ENCODE results near the gene RGR.
A peak's percentile ranks its signal among the peaks of the same experiment; 100 is the strongest.

Gene RGR

DNA sequence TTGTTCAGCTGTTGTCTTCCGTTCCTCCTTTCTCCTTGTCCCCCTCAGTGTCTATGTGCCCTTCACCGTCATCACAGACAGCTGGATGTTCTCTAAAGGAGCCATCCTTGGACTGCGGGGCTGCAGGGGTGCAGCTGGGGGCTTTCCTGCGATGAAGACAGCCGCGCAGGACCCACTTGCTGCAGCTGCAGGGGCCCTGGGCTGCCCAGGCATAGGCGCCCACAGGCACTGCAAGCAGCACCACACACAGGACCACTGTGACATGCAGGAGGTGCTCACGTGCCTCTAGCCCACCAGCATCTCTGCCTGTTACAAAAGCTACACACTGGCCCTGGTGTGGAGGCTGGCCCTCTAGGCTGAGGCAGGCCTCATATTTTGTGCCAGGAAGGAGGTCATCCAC is 22.9 kb upstream of the RGR start:
- DNase-seq (ENCODE audit: low spot score), result no peak

GRCh38 chr10:84224411-84225028 is 20.3 kb upstream of the RGR start:
- no peak for DNase-seq (ENCODE audit: low spot score)

DNA sequence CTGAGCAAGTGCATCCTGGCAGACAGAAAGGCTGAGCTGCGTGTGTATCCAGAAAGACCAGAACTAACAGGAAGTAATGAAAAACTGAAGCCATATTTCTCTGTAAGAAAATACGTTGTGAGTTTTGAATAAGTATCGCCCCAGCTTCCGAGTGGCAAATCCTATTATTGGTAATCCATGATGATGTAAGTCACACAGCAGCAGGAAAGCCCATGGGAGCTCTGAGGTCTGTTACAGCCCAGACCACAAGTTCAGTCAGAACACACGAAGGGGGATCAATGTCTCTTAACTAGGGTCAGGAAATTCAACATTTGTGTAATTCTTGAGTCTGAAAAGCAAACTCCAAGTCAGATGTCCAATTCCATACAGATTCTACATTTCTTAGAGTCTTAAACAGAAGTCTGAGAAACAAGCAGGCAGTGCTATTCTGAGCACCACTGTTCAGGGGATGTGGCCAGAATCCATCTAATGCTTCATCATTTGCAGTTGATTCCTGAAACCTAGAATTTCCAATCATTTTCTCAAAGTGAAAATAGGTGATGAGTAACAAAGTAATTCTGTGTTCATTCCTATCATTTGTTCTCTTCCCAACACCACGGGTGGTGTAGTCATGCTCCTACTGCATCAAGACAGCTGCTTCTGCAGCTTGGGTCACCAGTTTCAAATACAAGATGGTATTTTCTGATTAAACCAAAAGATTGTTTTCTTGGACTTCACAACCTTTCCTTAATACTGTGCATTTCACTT is 19.3 kb upstream of the RGR start, which contains the start of gene LRIT2:
TSS of gene LRIT2 (minus strand) at position 118 of the 747 bp plus-strand sequence. CDS start at position 94, 24 bp downstream.
- DNase-seq (ENCODE audit: low spot score), result no peak

DNA sequence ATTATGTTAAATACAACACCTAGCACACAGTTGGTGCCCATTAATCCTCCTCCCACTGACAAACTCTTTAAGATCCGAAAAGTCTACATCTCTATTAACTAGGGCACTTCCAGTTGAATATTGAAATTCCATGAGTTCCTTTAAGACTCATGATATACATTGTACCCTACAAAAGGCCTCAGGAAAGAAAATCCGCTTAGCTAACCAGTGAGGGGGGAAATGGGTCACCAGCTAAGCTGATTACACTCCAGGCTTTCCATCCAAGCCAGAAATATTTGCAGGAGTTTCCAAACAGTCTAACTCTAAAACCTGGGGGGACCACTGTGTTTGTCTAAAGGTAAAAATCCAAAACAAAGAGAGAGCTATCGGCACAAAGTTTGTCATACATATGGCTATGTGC is 18.2 kb upstream of the RGR start:
- DNase-seq (ENCODE audit: low spot score), result no peak

DNA sequence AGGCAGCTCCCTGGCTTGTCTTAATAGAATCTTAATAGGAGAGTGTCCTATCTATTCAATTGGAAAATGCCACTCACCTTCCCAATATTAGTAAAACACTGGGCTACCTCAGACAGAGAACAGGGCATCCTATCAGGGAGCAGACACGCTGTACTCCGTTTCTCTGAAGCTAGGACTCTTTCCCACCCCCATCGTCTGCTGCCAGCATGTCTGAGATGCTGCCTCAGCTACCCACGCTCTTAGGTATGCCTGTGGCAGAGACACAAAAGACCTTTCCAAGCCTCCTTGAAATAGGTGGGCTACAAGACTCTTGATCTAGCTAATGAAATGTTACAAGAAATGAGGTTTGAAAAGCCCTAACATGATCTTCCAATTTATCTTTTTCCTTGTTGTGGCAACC is 17.0 kb upstream of the RGR start:
- no peak for DNase-seq (ENCODE audit: low spot score)

DNA sequence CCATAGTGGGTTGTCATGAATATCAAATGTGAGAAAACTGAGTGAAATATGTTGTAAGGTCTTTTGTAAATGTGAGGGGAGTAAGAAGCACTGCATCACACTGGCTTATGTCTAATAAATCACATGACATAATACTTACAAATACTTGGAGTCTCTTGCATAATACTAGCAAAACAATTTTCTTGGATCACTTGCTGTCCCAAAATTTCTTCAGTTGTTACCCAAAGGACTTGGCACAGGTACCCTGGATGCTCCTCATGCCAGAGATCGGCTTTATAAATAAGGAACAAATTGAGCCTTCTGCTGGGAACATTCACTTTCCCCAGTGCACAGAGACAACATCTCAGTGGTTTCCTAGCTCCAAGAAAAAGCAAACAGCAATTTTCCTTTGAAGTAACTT is 14.5 kb upstream of the RGR start:
- DNase-seq (ENCODE audit: low spot score), result no peak

DNA sequence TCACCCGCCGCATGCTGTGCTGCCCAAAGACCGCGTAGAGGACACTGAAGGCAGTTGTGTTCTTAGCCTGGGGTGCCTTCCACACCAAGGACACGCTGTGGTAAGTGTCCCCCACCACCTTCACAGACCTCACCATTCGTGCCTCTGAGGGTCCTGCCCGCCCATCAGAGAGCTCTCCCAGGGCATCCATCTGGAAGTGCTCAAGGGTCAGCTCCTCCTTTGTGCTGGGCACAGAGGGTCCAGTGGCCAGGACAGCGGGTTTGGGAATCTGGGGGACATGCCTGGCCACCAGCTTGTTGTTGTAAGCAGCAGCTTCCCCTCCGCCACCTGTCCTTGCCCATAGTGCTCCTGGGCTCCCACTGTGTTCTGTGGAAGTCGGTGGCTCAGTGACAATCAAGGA is 12.5 kb upstream of the RGR start:
- no peak for DNase-seq (ENCODE audit: low spot score)

- DNase-seq (ENCODE audit: low spot score), result no peak
These were observed 10.9 kb upstream of the RGR start for GRCh38 chr10:84233940-84234339.

GRCh38 chr10:84234479-84234878 is 10.4 kb upstream of the RGR start:
- DNase-seq (ENCODE audit: low spot score), result no peak

DNA sequence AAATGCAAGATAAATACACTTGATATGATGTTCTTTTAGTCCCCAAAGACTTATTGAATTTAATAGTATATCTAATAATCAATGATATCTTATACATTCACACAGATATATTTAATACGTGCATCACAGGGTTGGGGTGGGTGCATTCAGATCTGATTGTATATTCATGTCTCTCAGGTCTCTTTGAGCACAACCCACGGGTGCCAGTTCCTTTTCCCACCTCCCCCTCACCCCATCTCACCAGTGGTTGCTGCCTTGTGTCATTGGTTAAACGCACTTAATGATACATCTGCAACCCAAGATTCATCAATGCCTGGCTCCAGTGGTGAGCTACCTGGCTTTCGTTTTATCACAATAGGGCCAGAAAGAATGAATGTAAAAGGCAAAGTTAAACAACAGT is 9.8 kb upstream of the RGR start:
- DNase-seq (ENCODE audit: low spot score), result no peak

DNA sequence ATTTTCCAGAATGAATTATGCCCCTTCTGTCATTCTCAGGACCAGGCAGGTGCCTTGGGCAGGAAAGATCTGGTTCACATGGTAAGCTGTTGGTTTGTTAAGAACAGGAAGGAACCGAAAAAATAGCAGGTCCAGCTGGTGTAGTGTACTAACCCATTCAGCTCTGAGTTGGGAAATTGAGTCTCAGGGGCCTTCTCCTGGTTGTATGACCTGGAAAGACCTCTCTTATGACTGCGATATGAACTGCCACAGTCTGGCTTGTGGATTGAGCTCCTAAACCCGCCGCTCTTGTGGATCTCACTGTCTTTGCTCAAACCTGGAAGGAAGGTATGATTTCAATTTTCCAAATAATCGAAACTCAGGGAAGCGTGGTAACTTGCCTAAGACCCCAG is 8.1 kb upstream of the RGR start:
- no peak for DNase-seq (ENCODE audit: low spot score)

DNA sequence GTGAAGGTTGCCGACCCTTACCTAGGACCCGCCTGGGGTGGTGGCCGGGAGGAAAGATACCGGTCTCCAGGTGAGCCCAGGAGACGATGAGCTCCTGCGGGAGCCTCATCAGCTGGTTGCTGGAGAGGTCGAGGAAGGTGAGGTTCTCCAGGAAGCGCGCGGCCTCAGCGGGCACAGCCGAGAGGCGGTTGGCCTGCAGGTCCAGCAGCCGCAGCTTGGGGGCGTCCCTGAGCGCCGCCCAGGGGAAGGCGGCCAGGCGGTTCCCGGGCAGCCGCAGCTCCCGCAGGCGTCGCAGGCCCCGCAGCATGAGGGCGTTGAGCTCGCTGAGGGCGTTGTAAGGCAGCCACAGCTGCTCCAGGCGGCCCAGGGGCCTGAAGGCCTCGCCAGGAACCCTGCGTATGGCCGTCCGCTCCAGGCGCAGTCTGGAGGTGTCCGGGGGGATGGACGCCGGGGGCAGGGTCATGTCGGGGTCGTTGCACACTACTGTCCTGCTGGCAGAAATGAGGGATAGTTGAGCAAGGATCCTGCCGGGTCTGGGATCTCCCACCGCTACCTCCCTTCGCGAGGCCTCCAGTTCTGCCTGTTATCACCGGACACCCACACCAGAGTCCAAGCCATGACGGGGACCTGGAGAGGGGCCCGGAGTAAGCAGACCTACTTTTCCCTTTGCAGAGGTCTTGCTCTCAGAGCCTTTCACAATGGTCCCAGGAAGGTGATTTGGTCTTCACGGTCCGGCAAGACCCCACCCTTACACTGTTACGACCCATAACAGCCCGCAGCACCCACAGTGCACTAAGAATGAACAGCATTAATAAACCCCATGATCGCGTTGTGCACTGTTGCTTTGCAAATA is 7.4 kb upstream of the RGR start:
- DNase-seq (ENCODE audit: low spot score), result peak; percentile 78

DNA sequence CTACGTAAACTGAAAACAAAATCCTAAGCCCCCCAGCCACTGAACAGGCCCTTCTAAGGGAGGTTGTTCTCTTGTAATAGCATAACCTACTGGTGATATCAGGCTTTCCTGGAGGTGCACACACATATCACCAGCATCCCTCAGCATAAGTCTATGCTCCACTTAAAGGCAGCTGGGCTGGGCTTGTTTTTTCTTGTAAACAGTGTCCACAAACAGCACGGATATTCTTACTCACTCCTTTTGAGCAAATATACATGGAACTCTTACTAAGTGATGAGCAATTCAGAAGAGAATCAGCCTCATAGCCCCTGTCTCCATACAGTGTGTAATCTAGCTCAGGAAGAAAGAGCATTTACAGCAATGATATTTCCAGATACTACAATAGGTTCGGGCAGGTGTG is 5.9 kb upstream of the RGR start:
- no peak for DNase-seq (ENCODE audit: low spot score)

DNA sequence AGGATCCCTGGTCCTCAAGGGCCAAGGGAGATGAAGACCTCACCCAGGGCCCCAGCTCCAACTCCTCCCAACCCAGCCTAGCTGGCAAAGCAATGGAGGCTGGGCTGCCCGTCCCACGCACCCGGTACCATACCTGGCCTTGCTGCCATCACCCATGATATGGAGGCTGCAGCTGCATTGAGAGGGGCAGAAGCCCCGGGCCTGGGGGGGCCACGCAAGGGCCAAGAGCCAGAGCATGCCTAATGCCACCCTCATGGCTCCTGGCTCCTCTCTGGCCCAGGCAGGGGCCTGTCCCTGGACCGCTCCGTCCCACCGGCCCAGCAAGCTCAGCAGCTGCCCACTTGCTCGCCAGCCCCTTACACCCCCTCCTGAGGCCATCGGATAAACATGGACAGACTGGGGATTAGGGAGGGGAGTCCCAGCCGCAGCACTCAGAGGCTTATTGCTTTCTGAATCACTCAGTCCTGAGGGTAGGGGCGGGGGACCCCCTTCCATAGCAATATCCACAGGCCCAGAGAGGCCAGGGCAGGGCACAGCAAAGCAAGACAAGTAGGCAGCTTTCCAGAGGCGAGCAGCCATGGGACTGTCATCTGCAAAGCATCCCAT is 3.6 kb upstream of the RGR start, which contains the start of gene LRIT1:
TSS of gene LRIT1 (minus strand) at position 362 of the 606 bp plus-strand sequence. CDS start at position 255, 107 bp downstream.
- DNase-seq (ENCODE audit: low spot score), result no peak

DNA sequence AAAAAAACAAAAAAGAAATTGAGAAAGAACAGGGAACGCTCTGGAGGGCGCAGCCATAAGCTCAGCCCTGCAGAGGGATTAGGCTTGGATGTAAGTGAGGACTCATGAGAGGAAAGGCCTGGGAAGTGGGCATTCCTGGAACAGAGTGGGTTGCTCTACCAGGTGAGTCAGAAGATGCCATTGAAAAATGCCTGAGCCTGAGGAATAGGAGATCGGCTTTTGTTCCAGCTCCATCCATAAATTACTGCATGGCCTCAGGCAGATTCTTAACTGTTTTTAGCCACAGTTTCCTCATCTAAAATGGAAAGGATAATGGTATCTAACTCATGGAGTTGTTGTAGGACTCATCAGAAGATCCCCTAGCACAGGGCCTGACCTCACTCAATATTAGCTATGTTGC is 1.1 kb upstream of the RGR start:
- no peak for DNase-seq (ENCODE audit: low spot score)

DNA sequence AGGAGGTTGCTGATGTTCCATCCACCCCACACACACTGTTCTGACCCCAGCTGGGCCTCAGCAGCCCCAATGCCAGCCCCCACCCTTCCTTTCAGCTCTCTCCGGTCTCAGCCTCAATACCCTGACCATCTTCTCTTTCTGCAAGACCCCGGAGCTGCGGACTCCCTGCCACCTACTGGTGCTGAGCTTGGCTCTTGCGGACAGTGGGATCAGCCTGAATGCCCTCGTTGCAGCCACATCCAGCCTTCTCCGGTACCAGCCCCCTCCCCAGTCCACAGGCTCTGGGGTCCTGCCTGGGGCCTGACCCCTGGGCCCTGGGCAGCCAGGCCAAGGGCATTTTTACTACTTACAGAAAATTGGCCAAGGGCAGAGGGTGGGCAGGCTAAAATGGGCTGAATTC is 2.6 kb downstream of the RGR start:
- DNase-seq (ENCODE audit: low spot score), result no peak

- DNase-seq (ENCODE audit: low spot score), result no peak
These were observed 3.9 kb downstream of the RGR start for GRCh38 chr10:84248794-84249193.

- peak; percentile 28 for DNase-seq (ENCODE audit: low spot score)
These were observed 10.0 kb downstream of the RGR start for GRCh38 chr10:84254552-84255478.

DNA sequence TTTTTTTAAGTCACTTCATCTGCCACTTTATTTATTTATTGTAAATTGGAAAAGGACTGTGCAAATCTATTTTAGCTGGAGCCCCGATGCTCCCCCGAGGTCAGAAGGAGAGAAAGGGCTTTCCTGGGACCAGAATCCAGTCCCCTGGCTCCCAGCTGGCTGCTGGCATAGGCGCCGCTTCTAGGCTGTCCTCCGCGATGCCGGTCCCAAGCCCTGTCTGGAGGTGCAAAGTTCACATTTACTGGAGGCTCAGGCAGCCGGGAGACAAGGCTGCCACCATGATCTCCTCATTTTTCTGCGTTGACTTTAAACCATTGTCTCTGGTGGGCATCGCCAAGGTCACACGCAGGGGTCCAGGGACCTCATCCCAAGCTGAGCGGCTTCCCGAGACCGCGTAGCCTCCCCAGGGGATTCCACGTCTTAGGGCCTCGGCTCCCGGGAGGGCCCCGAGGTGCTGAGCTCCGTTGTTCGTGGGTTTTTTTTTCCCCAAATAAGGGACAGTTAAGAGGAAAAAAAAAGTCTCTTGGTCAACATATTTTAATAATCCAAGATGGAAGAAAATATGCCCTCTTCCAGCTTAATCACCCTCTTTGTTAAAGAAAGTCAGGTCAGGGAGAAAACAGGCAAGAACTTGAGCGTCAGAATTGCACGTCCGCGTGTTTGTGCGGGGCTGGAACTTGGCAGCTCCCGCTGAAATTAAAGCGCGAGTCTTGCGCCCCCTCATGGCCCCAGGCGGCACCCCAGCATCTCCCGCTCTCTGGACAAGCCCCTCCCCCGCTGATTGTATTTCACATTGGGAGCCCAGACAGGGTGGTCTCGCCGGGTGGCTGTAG is 11.9 kb downstream of the RGR start:
- DNase-seq (ENCODE audit: low spot score), result peak; percentile 84

- DNase-seq (ENCODE audit: low spot score), result no peak
These were observed 12.6 kb downstream of the RGR start for GRCh38 chr10:84257343-84258020.
